Fibroblast of lung (primary cell): ENCODE measurements around the gene GUCY2D. TPM values are rescaled to one million over a fixed set of nuclear protein-coding genes. Genes with fewer than 3 reads are reported as not detected.

Experiments used
- DNase-seq, 2 donors: peaks; one replicate each; pipeline versions ENCODE4 v3.0.0 to v3.0.0-alpha.2; 2010; ENCODE audit warnings: low read depth in 2 of 2
- H2AFZ ChIP-seq: 2 replicates; pipeline ENCODE4 v1.5.1; 2012; ENCODE audit warnings: low read length, control low read depth, inconsistent platforms
- H3K27ac ChIP-seq: 2 replicates; pipeline ENCODE4 v1.5.1; 2011; ENCODE audit warnings: low read length, control low read depth; ENCODE audit not compliant: insufficient read depth
- H3K27me3 ChIP-seq: 2 replicates; pipeline ENCODE4 v1.5.1; 2011; ENCODE audit warnings: mild to moderate bottlenecking, low read length; ENCODE audit not compliant: control insufficient read depth, insufficient read depth
- H3K36me3 ChIP-seq: 2 replicates; pipeline ENCODE4 v1.5.1; 2011; ENCODE audit warnings: low read length; ENCODE audit not compliant: control insufficient read depth, insufficient read depth
- H3K4me1 ChIP-seq: 2 replicates; pipeline ENCODE4 v1.5.1; 2011; ENCODE audit warnings: low read length; ENCODE audit not compliant: control insufficient read depth, insufficient read depth; ENCODE audit errors: extremely low read depth
- H3K4me2 ChIP-seq: 2 replicates; pipeline ENCODE4 v1.5.1; 2011; ENCODE audit warnings: low read length, control low read depth; ENCODE audit not compliant: insufficient read depth; ENCODE audit errors: extremely low read depth
- H3K4me3 ChIP-seq, 4 experiments: fragments of 200-600 bp in 1 of 4; sonication (generic) in 1 of 4; replicated peaks in 1 of 4; 2 replicates each; pipeline ENCODE4 v1.5.1; 2011 to 2016; ENCODE audit warnings: low read length in 4 of 4, low read depth in 3 of 4, mild to moderate bottlenecking in 3 of 4, control low read depth in 2 of 4, inconsistent platforms in 1 of 4, mixed read lengths in 1 of 4; ENCODE audit not compliant: insufficient read depth in 1 of 4; ENCODE audit errors: control extremely low read depth in 1 of 4
- H3K79me2 ChIP-seq: 2 replicates; pipeline ENCODE4 v1.5.1; 2012; ENCODE audit warnings: mild to moderate bottlenecking, low read length, inconsistent platforms; ENCODE audit not compliant: control insufficient read depth, insufficient read depth
- H3K9ac ChIP-seq: 2 replicates; pipeline ENCODE4 v1.5.1; 2011; ENCODE audit warnings: mild to moderate bottlenecking, low read length, control low read depth; ENCODE audit not compliant: insufficient read depth
- H3K9me3 ChIP-seq: 2 replicates; pipeline ENCODE4 v1.5.1; 2012; ENCODE audit warnings: low read depth, low read length; ENCODE audit not compliant: control insufficient read depth, insufficient read depth
- H4K20me1 ChIP-seq: 2 replicates; pipeline ENCODE4 v1.5.1; 2011; ENCODE audit warnings: low read length; ENCODE audit not compliant: control insufficient read depth, insufficient read depth; ENCODE audit errors: extremely low read depth
- CTCF ChIP-seq, 2 donors: IDR thresholded peaks in 1 of 2; conservative IDR thresholded peaks in 1 of 2; 1 replicate in 1 of 2; 2 replicates in 1 of 2; pipeline ENCODE4 v1.5.1; 2011 to 2012; ENCODE audit warnings: low read length in 2 of 2, control low read depth in 1 of 2, inconsistent platforms in 1 of 2, low read depth in 1 of 2, mild to moderate bottlenecking in 1 of 2
- EZH2 ChIP-seq: IDR thresholded peaks from 2 replicates; pipeline ENCODE4 v1.5.1; 2012; ENCODE audit warnings: low read length, control low read depth, mild to moderate bottlenecking; ENCODE audit errors: missing control alignments
- polyA plus RNA-seq, 2 donors: library from polyadenylated mRNA; depleted of rRNA in 1 of 2; stranded (reverse) in 1 of 2; unstranded in 1 of 2; fragments of >200 nt; gene quantifications; 2 replicates each; pipeline ENCODE4 v1.2.1, GENCODE V29; 2011 to 2012; ENCODE audit warnings: missing spikeins in 1 of 2
- total RNA-seq: library from RNA; depleted of rRNA; stranded (reverse); fragments of >200 nt; gene quantifications from 2 replicates; pipeline ENCODE4 v1.2.1, GENCODE V29; 2014

The GUCY2D gene
- total and polyA plus RNA-seq, 2 donors (not counting 1 experiment from before 2014, with no cell fraction given) = not detected

GRCh38 chr17:8002721-8003593 lies 542 bp downstream of the GUCY2D start:
- no peaks in the 10 kb centered on the region for H3K4me1 ChIP-seq
- H3K27me3 ChIP-seq = peaks cover 36% of the 10 kb centered on the region
- no peak overlapping the region for H3K27ac ChIP-seq
- no peak overlapping the region for H3K4me2 ChIP-seq
- no peak for DNase-seq
- TF ChIP-seq CTCF (conservative IDR thresholded peaks at IDR 0.05 in 1 of 2, IDR thresholded peaks at IDR 0.05 in 1 of 2; ENCODE audit: low read depth in 1 of 2, low read length in 2 of 2) (no peak), EZH2 (peak; percentile 52)
- H3K9ac ChIP-seq = no peak overlapping the region
- H3K4me3 ChIP-seq = no peak overlapping the region
- no peak overlapping the region for H2AFZ ChIP-seq
- H3K36me3 ChIP-seq = no peaks in the 10 kb centered on the region
- H3K79me2 ChIP-seq = no peaks in the 10 kb centered on the region
- H4K20me1 ChIP-seq = no peaks in the 10 kb centered on the region
- H3K9me3 ChIP-seq = no peaks in the 10 kb centered on the region

GRCh38 chr17:8003594-8004181 lies 1.3 kb downstream of the GUCY2D start:
- no peak overlapping the region for H3K9ac ChIP-seq
- no peaks in the 10 kb centered on the region for H3K4me1 ChIP-seq
- H3K27ac ChIP-seq = no peak overlapping the region
- H4K20me1 ChIP-seq = no peaks in the 10 kb centered on the region
- H2AFZ ChIP-seq = no peak overlapping the region
- H3K36me3 ChIP-seq = no peaks in the 10 kb centered on the region
- DNase-seq = no peak
- H3K9me3 ChIP-seq = no peaks in the 10 kb centered on the region
- no peaks in the 10 kb centered on the region for H3K79me2 ChIP-seq
- H3K4me2 ChIP-seq = no peak overlapping the region
- H3K4me3 ChIP-seq = no peak overlapping the region
- H3K27me3 ChIP-seq = peaks cover 37% of the 10 kb centered on the region
- TF ChIP-seq EZH2 (peak; percentile 62), CTCF (conservative IDR thresholded peaks at IDR 0.05 in 1 of 2, IDR thresholded peaks at IDR 0.05 in 1 of 2; ENCODE audit: low read depth in 1 of 2, low read length in 2 of 2) (no peak)

- TF ChIP-seq CTCF (conservative IDR thresholded peaks at IDR 0.05 in 1 of 2, IDR thresholded peaks at IDR 0.05 in 1 of 2; ENCODE audit: low read depth in 1 of 2, low read length in 2 of 2) (no peak), EZH2 (no peak)
- no peaks in the 10 kb centered on the region for H3K79me2 ChIP-seq
- H4K20me1 ChIP-seq = no peaks in the 10 kb centered on the region
- no peak overlapping the region for H3K9ac ChIP-seq
- H3K36me3 ChIP-seq = no peaks in the 10 kb centered on the region
- H3K9me3 ChIP-seq = no peaks in the 10 kb centered on the region
- H3K4me2 ChIP-seq = no peak overlapping the region
- DNase-seq = peak; percentile 59 to 90
- H3K27ac ChIP-seq = no peak overlapping the region
- no peaks in the 10 kb centered on the region for H3K4me1 ChIP-seq
- peaks cover 36% of the 10 kb centered on the region for H3K27me3 ChIP-seq
- H3K4me3 ChIP-seq = no peak overlapping the region
- no peak overlapping the region for H2AFZ ChIP-seq
Measured at GRCh38 chr17:8004899-8005298, 2.5 kb downstream of the GUCY2D start.
